WTC11 (cell line): ENCODE measurements around the gene MARCO. TPM values are rescaled to one million over a fixed set of nuclear protein-coding genes. Genes with fewer than 3 reads are reported as not detected.

Source experiments
- ATAC-seq: fragments of 200-7000 bp; cut with Tn5 transposase; 2 replicates; pipeline ENCODE4 v1.10.0; 2021; ENCODE audit warnings: mild to moderate bottlenecking, moderate library complexity
- CTCF ChIA-PET: fragments of 300-600 bp; sonication (Branson Sonifier 250); formaldehyde crosslinking; loops from one replicate; lab custom pipeline; 2021; ENCODE audit warnings: antibody characterized with exemption; lab: Charles Lee
- POLR2A ChIA-PET: fragments of 350-600 bp; sonication (Branson Sonifier 250); formaldehyde crosslinking; loops from one replicate; lab custom pipeline; 2021; ENCODE audit warnings: antibody characterized with exemption; lab: Charles Lee
- DNase-seq: peaks from one replicate; pipeline ENCODE4 v3.0.0; 2021; ENCODE audit warnings: low spot score
- H3K27ac Mint-ChIP-seq: 2 replicates; pipeline ENCODE4 v1.8.0; 2021; ENCODE audit warnings: mixed read lengths
- H3K27me3 Mint-ChIP-seq: 2 replicates; pipeline ENCODE4 v1.8.0; 2021; ENCODE audit warnings: low read depth, mild to moderate bottlenecking, moderate library complexity, mixed read lengths
- H3K36me3 Mint-ChIP-seq: 2 replicates; pipeline ENCODE4 v1.8.0; 2021; ENCODE audit warnings: mixed read lengths
- H3K4me1 Mint-ChIP-seq: 2 replicates; pipeline ENCODE4 v1.8.0; 2022; ENCODE audit warnings: mixed read lengths
- H3K4me3 Mint-ChIP-seq: 2 replicates; pipeline ENCODE4 v1.8.0; 2021; ENCODE audit warnings: mild to moderate bottlenecking, moderate library complexity, mixed read lengths
- H3K9me3 Mint-ChIP-seq: 2 replicates; pipeline ENCODE4 v1.8.0; 2021; ENCODE audit warnings: mixed read lengths
- ATF1 ChIP-seq: sonication (generic); formaldehyde crosslinking; IDR thresholded peaks from 2 replicates; pipeline ENCODE4 v1.8.1; 2023; ENCODE audit warnings: mild to moderate bottlenecking, moderate library complexity, missing genetic modification reagents
- CBFB ChIP-seq: sonication (generic); formaldehyde crosslinking; IDR thresholded peaks from 2 replicates; pipeline ENCODE4 v1.8.1; 2022; ENCODE audit warnings: mild to moderate bottlenecking, low read depth, missing genetic modification reagents
- E2F5 ChIP-seq: sonication (generic); formaldehyde crosslinking; IDR thresholded peaks from 2 replicates; pipeline ENCODE4 v1.8.1; 2022; ENCODE audit warnings: mild to moderate bottlenecking, moderate library complexity, missing genetic modification reagents
- ELF4 ChIP-seq: sonication (generic); formaldehyde crosslinking; IDR thresholded peaks from 2 replicates; pipeline ENCODE4 v1.8.1; 2022; ENCODE audit warnings: low read depth, mild to moderate bottlenecking, moderate library complexity, missing genetic modification reagents
- EMX1 ChIP-seq: fragments of 250-450 bp; sonication (Bioruptor Pico); IDR thresholded peaks from 2 replicates; pipeline ENCODE4 v1.8.0; 2021; ENCODE audit warnings: mild to moderate bottlenecking
- ESRRA ChIP-seq: sonication (generic); formaldehyde crosslinking; IDR thresholded peaks from 2 replicates; pipeline ENCODE4 v1.8.1; 2022; ENCODE audit warnings: mild to moderate bottlenecking, missing genetic modification reagents, borderline replicate concordance
- ETV6 ChIP-seq: sonication (generic); formaldehyde crosslinking; IDR thresholded peaks from 2 replicates; pipeline ENCODE4 v1.8.1; 2022; ENCODE audit warnings: mild to moderate bottlenecking, missing genetic modification reagents
- HMGXB4 ChIP-seq: sonication (generic); formaldehyde crosslinking; IDR thresholded peaks from 2 replicates; pipeline ENCODE4 v1.8.1; 2023; ENCODE audit warnings: mild to moderate bottlenecking, moderate library complexity, missing genetic modification reagents
- NR2C2 ChIP-seq: sonication (generic); formaldehyde crosslinking; IDR thresholded peaks from 2 replicates; pipeline ENCODE4 v1.8.0; 2022; ENCODE audit warnings: mild to moderate bottlenecking, missing genetic modification reagents
- OVOL2 ChIP-seq: fragments of 250-450 bp; sonication (Bioruptor Pico); IDR thresholded peaks from 2 replicates; pipeline ENCODE4 v1.9.0; 2021; ENCODE audit warnings: mild to moderate bottlenecking, borderline replicate concordance
- RELA ChIP-seq: sonication (generic); formaldehyde crosslinking; IDR thresholded peaks from 2 replicates; pipeline ENCODE4 v1.8.1; 2022; ENCODE audit warnings: missing genetic modification reagents, mild to moderate bottlenecking, borderline replicate concordance
- ZSCAN18 ChIP-seq: fragments of 250-450 bp; sonication (Bioruptor Pico); IDR thresholded peaks from 2 replicates; pipeline ENCODE4 v2.1.2; 2022; ENCODE audit warnings: mild to moderate bottlenecking, moderate library complexity
- total RNA-seq: library from RNA; stranded (reverse); gene quantifications from 3 replicates; pipeline ENCODE4 v1.2.3, GENCODE V29; 2021
- TF ChIP-seq, protein P1 (sequence below): sonication (generic); formaldehyde crosslinking; IDR thresholded peaks from 2 replicates; pipeline ENCODE4 v1.8.0; 2022; ENCODE audit warnings: mild to moderate bottlenecking, missing genetic modification reagents
- TF ChIP-seq, protein P2 (sequence below): sonication (generic); formaldehyde crosslinking; IDR thresholded peaks from 2 replicates; pipeline ENCODE4 v1.8.1; 2022; ENCODE audit warnings: low read depth, missing genetic modification reagents, borderline replicate concordance
- TF ChIP-seq, protein P3 (sequence below): sonication (generic); formaldehyde crosslinking; IDR thresholded peaks from 2 replicates; pipeline ENCODE4 v1.8.0; 2023; ENCODE audit warnings: mild to moderate bottlenecking, missing genetic modification reagents
- TF ChIP-seq, protein P4 (sequence below): fragments of 250-450 bp; sonication (Bioruptor Pico); IDR thresholded peaks from 2 replicates; pipeline ENCODE4 v1.9.0; 2021; ENCODE audit warnings: mild to moderate bottlenecking

The MARCO gene
- total RNA-seq, 1 experiment from 2014 or later: 0.11 TPM

DNA sequence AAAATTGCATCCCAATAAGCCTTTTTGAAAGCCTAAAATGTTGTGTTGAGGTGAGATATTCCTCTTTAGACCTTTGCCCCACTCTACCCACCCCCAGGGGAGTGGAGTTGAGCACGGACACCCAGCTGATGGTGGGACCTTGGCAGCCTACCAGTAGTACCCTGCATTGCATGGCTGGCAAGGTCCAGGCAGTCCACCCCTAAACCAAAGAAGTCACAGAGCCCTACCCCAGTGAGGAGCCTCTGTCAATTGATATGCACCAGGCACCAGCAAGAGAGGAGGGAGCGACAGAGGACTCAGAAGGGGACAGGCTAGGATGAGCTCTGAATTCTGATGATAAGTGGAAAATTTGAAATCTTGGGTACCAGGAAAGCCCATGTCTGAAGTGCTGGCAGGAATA lies 38.6 kb downstream of the MARCO start:
- ATAC-seq: no peak
- no peak for TF ChIP-seq EMX1 (CRISPR knock-in tag)
- TF ChIP-seq, protein P1, sequence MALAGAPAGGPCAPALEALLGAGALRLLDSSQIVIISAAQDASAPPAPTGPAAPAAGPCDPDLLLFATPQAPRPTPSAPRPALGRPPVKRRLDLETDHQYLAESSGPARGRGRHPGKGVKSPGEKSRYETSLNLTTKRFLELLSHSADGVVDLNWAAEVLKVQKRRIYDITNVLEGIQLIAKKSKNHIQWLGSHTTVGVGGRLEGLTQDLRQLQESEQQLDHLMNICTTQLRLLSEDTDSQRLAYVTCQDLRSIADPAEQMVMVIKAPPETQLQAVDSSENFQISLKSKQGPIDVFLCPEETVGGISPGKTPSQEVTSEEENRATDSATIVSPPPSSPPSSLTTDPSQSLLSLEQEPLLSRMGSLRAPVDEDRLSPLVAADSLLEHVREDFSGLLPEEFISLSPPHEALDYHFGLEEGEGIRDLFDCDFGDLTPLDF (CRISPR knock-in tag): no peak
- TF ChIP-seq, protein P2, sequence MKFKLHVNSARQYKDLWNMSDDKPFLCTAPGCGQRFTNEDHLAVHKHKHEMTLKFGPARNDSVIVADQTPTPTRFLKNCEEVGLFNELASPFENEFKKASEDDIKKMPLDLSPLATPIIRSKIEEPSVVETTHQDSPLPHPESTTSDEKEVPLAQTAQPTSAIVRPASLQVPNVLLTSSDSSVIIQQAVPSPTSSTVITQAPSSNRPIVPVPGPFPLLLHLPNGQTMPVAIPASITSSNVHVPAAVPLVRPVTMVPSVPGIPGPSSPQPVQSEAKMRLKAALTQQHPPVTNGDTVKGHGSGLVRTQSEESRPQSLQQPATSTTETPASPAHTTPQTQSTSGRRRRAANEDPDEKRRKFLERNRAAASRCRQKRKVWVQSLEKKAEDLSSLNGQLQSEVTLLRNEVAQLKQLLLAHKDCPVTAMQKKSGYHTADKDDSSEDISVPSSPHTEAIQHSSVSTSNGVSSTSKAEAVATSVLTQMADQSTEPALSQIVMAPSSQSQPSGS (CRISPR knock-in tag): no peak
- no peak for TF ChIP-seq ESRRA
- TF ChIP-seq OVOL2 (CRISPR knock-in tag): no peak
- TF ChIP-seq CBFB (CRISPR knock-in tag): no peak
- TF ChIP-seq, all 79 proteins: peak for 0
- Mint-ChIP-seq H3K27me3 (peaks cover 31% of the 10 kb centered on the region), H3K36me3 (no peaks in the 10 kb centered on the region), H3K4me3 (no peak overlapping the region), H3K9me3 (peaks cover 10% of the 10 kb centered on the region), H3K27ac (no peak overlapping the region), H3K4me1 (no peaks in the 10 kb centered on the region)
- ChIA-PET CTCF (interaction anchor here (0.7 kb wide), 1 partner anchor 146 kb away, joined by 4 read pairs; no protein-coding TSS in a partner anchor), POLR2A (no interaction called here)
- DNase-seq: no peak

DNA sequence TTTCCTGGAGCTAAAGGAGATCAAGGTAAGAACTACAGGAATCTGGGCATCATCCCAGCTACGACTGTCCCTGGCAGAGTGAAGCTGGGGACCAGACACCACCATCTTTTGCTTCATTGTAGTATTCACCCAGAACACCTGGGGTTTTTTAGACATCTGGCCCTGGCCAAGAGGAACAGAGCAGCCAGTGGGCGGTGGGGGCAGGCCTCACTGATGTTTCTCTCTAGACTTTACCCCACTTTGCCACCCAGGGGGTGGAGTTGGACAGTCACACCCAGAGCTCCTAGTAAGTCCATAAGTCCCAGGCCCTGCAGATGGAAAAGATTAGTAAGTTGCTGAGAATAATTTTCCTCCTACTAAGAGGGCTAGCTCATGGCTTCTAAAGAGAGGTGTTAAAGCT lies 39.6 kb downstream of the MARCO start:
- peaks cover 7% of the 10 kb centered on the region for H3K9me3 Mint-ChIP-seq
- DNase-seq (no peak), ATAC-seq (no peak)
- H3K36me3 Mint-ChIP-seq: no peaks in the 10 kb centered on the region
- H3K4me3 Mint-ChIP-seq: no peak overlapping the region
- ChIA-PET CTCF (interaction anchor here (0.6 kb wide), 1 partner anchor 442 kb away, joined by 3 read pairs; no protein-coding TSS in a partner anchor), POLR2A (no interaction called here)
- no peaks in the 10 kb centered on the region for H3K4me1 Mint-ChIP-seq
- no peak overlapping the region for H3K27ac Mint-ChIP-seq
- no peak for TF ChIP-seq ELF4 (CRISPR knock-in tag)
- TF ChIP-seq, protein P1 (CRISPR knock-in tag): no peak
- H3K27me3 Mint-ChIP-seq: peaks cover 25% of the 10 kb centered on the region

DNA sequence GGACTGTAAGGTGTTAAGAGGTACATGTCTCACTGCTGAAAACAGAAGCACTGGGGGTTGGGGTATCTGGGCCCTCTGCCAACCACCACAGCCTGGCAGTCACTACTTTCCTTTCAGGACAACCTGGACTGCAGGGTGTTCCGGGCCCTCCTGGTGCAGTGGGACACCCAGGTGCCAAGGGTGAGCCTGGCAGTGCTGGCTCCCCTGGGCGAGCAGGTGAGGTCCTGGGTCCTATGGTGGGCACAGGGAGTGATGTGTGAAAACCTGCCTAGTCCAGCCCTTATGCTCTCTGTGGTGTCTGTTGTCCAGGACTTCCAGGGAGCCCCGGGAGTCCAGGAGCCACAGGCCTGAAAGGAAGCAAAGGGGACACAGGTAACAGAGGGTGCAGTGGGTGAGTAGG lies 40.0 kb downstream of the MARCO start:
- peaks cover 3% of the 10 kb centered on the region for H3K9me3 Mint-ChIP-seq
- no peak overlapping the region for H3K27ac Mint-ChIP-seq
- no peak overlapping the region for H3K4me3 Mint-ChIP-seq
- no peaks in the 10 kb centered on the region for H3K36me3 Mint-ChIP-seq
- POLR2A ChIA-PET: no interaction called here
- H3K4me1 Mint-ChIP-seq: no peaks in the 10 kb centered on the region
- CTCF ChIA-PET: interaction anchor here (0.6 kb wide), 1 partner anchor 442 kb away, joined by 3 read pairs; no protein-coding TSS in a partner anchor
- DNase-seq (no peak), ATAC-seq (no peak)
- peaks cover 21% of the 10 kb centered on the region for H3K27me3 Mint-ChIP-seq
- TF ChIP-seq, protein P3, sequence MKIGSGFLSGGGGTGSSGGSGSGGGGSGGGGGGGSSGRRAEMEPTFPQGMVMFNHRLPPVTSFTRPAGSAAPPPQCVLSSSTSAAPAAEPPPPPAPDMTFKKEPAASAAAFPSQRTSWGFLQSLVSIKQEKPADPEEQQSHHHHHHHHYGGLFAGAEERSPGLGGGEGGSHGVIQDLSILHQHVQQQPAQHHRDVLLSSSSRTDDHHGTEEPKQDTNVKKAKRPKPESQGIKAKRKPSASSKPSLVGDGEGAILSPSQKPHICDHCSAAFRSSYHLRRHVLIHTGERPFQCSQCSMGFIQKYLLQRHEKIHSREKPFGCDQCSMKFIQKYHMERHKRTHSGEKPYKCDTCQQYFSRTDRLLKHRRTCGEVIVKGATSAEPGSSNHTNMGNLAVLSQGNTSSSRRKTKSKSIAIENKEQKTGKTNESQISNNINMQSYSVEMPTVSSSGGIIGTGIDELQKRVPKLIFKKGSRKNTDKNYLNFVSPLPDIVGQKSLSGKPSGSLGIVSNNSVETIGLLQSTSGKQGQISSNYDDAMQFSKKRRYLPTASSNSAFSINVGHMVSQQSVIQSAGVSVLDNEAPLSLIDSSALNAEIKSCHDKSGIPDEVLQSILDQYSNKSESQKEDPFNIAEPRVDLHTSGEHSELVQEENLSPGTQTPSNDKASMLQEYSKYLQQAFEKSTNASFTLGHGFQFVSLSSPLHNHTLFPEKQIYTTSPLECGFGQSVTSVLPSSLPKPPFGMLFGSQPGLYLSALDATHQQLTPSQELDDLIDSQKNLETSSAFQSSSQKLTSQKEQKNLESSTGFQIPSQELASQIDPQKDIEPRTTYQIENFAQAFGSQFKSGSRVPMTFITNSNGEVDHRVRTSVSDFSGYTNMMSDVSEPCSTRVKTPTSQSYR (CRISPR knock-in tag): no peak
- no peak for TF ChIP-seq E2F5 (CRISPR knock-in tag)
- no peak for TF ChIP-seq ATF1 (CRISPR knock-in tag)
- no peak for TF ChIP-seq NR2C2 (CRISPR knock-in tag)
- TF ChIP-seq RELA (CRISPR knock-in tag): no peak
- TF ChIP-seq ZSCAN18 (CRISPR knock-in tag): no peak
- TF ChIP-seq, protein P4, sequence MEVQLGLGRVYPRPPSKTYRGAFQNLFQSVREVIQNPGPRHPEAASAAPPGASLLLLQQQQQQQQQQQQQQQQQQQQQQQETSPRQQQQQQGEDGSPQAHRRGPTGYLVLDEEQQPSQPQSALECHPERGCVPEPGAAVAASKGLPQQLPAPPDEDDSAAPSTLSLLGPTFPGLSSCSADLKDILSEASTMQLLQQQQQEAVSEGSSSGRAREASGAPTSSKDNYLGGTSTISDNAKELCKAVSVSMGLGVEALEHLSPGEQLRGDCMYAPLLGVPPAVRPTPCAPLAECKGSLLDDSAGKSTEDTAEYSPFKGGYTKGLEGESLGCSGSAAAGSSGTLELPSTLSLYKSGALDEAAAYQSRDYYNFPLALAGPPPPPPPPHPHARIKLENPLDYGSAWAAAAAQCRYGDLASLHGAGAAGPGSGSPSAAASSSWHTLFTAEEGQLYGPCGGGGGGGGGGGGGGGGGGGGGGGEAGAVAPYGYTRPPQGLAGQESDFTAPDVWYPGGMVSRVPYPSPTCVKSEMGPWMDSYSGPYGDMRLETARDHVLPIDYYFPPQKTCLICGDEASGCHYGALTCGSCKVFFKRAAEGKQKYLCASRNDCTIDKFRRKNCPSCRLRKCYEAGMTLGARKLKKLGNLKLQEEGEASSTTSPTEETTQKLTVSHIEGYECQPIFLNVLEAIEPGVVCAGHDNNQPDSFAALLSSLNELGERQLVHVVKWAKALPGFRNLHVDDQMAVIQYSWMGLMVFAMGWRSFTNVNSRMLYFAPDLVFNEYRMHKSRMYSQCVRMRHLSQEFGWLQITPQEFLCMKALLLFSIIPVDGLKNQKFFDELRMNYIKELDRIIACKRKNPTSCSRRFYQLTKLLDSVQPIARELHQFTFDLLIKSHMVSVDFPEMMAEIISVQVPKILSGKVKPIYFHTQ (CRISPR knock-in tag): no peak
- TF ChIP-seq HMGXB4: no peak
- TF ChIP-seq ETV6 (CRISPR knock-in tag): no peak
